Muscle layer of duodenum (tissue), 2 donors: ENCODE data around the gene RARA.

Source experiments
- H3K27ac ChIP-seq: one replicate; pipeline ENCODE4 v1.7.0; 2013; ENCODE audit warnings: mild to moderate bottlenecking, low read length
- H3K27me3 ChIP-seq: one replicate; pipeline ENCODE4 v1.7.0; 2013; ENCODE audit warnings: low read depth, mild to moderate bottlenecking, control low read depth, low read length
- H3K36me3 ChIP-seq, 2 donors: one replicate each; pipeline ENCODE4 v1.7.0; 2013; ENCODE audit warnings: low read length in 2 of 2, control low read depth in 1 of 2, mild to moderate bottlenecking in 1 of 2; ENCODE audit not compliant: insufficient read depth in 2 of 2, control insufficient read depth in 1 of 2
- H3K4me1 ChIP-seq, 2 donors: one replicate each; pipeline ENCODE4 v1.7.0; 2013; ENCODE audit warnings: low read length in 2 of 2, mild to moderate bottlenecking in 2 of 2, control low read depth in 1 of 2, moderate library complexity in 1 of 2; ENCODE audit not compliant: insufficient read depth in 2 of 2, control insufficient read depth in 1 of 2
- H3K4me3 ChIP-seq, 2 donors: one replicate each; pipeline ENCODE4 v1.7.0; 2013; ENCODE audit warnings: low read length in 2 of 2, low read depth in 1 of 2, mild to moderate bottlenecking in 1 of 2
- H3K9me3 ChIP-seq, 2 donors: one replicate each; pipeline ENCODE4 v1.7.0; 2013; ENCODE audit warnings: low read length in 2 of 2, control low read depth in 1 of 2, mild to moderate bottlenecking in 1 of 2; ENCODE audit not compliant: control insufficient read depth in 1 of 2
- donor health status: healthy.

RARA gene

DNA sequence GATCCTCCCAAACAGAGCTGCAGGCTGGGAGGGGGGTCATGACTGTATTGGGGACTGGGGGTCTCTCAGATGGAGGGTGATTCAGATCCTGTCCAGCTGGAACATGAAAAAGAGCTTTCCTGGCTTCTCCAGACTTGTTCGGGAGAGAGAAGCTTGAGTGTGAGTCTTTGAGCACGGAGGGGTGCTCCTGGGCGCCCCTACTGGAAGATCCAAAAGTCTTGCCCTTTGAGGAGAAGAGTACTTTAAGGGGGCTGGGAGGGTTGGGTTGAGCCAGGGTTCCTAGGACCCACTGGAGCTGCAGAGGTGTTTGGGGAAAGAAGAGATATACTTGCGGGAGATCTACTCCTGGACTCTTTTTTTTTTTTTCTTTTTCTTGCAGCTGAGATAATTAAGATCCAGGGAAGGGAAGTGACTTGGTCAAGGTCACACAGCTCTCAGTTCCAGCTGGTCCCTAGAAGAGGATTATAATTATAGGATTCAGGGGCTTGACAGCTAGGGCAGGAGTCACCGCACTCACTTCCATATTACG lies 8.4 kb downstream of the RARA start:
- H3K27me3 ChIP-seq, result no peaks in the 10 kb centered on the region
- H3K4me3 ChIP-seq, result peak overlapping the region; percentile 89 to 94
- H3K4me1 ChIP-seq, result peaks cover 40 to 82% of the 10 kb centered on the region in 2 donors
- H3K9me3 ChIP-seq, result no peaks in the 10 kb centered on the region
- peak overlapping the region; percentile 83 for H3K27ac ChIP-seq
- H3K36me3 ChIP-seq, result peaks cover 0 to 3% of the 10 kb centered on the region in 2 donors

DNA sequence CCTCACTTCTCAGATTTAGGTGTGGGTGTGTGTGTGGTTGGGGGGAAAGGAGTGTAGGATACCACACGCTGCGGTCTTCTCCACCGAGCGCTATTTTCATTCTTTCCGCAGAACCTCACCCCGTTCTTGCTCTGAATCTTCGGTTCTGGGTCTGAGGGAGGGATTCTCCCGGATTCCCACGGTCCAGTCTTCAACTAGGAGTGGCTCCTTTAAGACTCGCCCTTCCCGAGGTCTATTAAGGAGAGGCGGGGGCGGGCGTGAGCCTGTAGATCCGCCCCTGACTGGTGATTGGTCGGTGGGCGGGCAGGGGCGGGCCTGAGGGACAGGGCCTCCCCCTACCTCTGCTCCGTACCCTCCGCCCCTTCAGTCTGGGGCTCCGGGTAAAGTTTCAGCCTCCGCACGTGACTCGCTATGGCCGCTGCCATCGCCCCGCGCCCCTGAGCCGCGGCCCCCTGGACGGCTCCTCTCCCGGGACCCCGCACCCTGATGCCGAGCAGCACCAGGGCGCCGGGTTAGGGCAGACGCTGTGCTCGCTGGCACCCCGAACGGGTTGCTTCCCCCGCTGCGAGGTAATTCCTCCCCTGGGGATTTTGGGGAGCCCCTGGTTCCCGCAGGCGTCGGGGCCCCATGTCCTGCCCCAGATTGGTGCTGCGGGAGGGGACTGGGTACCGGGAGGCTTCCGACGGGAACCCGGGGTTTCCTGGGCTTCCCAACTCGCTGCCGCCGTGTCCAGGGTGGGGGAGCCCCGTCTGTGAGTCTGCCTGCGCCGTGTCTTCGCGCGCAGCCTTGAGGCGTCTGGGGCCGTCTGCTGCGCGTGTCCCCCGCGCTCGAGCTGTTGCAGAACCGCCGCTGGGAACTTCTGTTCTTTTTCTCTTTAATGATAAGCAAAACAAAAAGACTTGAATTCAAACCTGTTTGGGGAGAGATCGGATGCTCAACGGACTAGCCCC lies 9.2 kb downstream of the RARA start:
- H3K4me3 ChIP-seq, result peak overlapping the region; percentile 89 to 94
- H3K27me3 ChIP-seq, result no peaks in the 10 kb centered on the region
- peak overlapping the region; percentile 83 for H3K27ac ChIP-seq
- peaks cover 0 to 10% of the 10 kb centered on the region in 2 donors for H3K36me3 ChIP-seq
- peaks cover 37 to 81% of the 10 kb centered on the region in 2 donors for H3K4me1 ChIP-seq
- no peaks in the 10 kb centered on the region for H3K9me3 ChIP-seq

DNA sequence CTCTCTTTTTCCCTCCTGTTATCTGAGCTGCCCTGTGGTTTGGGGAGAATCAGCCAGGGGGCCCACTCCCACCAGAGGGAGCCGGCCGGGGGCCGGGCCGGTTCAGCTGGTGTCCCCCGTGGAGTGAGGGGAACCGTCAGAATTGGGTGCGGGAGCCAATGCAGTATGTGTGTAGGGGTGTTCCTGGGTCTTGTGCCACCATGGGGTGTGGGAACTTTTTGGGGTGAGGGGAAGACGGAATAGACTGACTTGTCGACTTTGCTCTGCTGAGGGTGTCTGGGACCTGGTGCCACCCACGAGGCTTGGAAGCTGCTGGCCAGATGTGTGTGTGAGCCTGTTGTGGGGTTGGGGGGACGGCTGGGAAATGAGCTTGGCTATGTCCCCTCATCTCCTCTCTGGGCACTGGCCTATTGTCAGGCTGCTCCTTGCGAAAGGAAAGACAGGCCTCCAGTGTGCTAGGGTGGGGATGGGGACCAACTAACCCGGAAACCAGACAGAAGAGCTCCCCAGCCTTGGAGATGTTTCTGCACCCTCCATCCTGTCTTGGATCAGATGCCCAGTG lies 9.9 kb downstream of the RARA start:
- Histone ChIP-seq H3K36me3 (peaks cover 0 to 12% of the 10 kb centered on the region in 2 donors), H3K27me3 (no peaks in the 10 kb centered on the region), H3K9me3 (no peaks in the 10 kb centered on the region), H3K4me1 (peaks cover 41 to 81% of the 10 kb centered on the region in 2 donors), H3K27ac (peak overlapping the region; percentile 83), H3K4me3 (peak overlapping the region; percentile 89 to 94)

GRCh38 chr17:40319651-40320540 lies 10.9 kb downstream of the RARA start:
- Histone ChIP-seq H3K4me3 (peak overlapping the region; percentile 89 to 94), H3K4me1 (peaks cover 48 to 82% of the 10 kb centered on the region in 2 donors), H3K27me3 (no peaks in the 10 kb centered on the region), H3K27ac (peak overlapping the region; percentile 92), H3K36me3 (peaks cover 0 to 12% of the 10 kb centered on the region in 2 donors), H3K9me3 (no peaks in the 10 kb centered on the region)

DNA sequence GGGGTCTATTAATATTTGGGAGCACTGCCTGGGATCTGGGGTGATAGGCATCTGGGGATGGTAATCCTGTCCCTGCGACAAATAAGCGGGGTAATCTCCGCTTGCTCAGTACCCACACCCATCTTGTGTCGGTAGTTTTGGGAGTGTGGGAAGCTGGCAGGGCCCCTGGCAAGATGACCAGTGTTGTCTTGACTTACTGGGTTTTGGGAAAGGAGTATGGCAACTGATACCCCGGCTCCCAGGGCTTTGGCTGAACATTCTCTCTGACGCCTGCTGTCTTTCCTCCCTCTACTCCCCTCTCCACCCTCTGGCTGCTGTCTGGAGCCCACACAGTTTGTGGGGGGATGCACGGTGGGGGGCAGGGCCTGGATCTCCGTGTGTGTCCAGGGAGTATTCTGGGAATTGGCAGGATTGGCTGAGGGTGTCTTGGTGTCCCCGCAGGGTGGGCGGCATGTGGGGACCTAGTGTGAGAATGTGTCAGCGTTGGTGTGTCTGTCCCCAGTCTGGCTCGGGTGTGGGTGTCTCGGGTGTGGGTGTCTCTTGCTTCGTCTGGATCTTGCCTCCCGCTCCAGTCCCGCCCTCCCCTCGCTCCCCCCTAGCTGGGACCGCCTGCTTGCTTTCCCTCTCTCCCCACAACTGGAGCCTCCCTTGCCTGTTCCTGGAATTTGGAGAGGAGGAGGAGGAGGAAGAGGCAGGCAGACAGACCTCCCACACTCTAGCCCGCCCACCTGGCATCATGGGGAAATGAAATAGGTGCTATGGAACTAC lies 12.0 kb downstream of the RARA start:
- Histone ChIP-seq H3K4me1 (peaks cover 41 to 81% of the 10 kb centered on the region in 2 donors), H3K4me3 (peak overlapping the region; percentile 89 to 94), H3K9me3 (no peaks in the 10 kb centered on the region), H3K27ac (peak overlapping the region; percentile 92), H3K36me3 (peaks cover 0 to 12% of the 10 kb centered on the region in 2 donors), H3K27me3 (no peaks in the 10 kb centered on the region)

DNA sequence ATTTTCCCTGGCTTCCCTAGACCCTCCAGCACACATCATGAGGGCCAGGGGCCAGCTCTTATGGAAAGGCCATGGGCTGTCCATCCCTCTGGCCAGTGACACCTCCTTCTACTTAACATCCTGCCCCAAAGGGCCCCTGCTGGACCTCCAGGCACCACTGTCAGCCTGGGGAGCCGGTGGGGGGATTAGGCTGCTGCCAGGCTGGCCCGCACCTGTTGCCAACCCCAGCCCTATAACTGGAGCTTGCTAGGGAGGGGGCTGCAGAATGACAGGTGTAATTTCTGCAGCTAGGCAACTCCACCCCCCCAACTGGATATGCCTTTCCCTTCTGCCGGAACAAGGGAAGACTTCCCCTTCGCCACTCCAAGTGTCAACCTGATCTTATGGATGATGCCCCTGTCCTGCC lies 12.5 kb downstream of the RARA start:
- H3K4me1 ChIP-seq, result peaks cover 46 to 81% of the 10 kb centered on the region in 2 donors

DNA sequence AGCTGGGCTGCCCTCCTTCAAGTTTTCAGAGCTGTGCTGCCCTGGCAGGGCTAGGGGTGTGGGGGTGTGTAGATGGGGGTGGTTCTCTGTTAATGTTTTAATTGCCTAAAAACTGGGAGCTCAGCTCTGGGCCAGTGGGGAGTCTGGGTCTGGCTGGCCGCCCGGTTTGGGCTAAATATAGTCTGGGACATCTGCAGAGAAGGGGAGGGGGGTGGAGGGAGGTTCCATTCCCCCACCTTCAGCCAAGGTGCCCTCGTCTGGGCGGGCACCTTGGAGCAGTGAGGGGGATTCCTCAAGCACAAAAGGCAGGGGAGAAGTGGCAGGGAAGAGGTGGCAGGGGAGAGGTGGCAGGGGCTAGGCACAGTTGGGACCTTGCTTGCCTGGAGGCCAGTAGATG lies 13.0 kb downstream of the RARA start:
- peak overlapping the region; percentile 92 for H3K27ac ChIP-seq
- H3K27me3 ChIP-seq, result no peaks in the 10 kb centered on the region
- H3K4me1 ChIP-seq, result peaks cover 47 to 81% of the 10 kb centered on the region in 2 donors
- peak overlapping the region; percentile 89 to 94 for H3K4me3 ChIP-seq
- no peaks in the 10 kb centered on the region for H3K9me3 ChIP-seq
- peaks cover 0 to 12% of the 10 kb centered on the region in 2 donors for H3K36me3 ChIP-seq

More for the DNA sequence above, 12.5 kb downstream of the RARA start:
- no peaks in the 10 kb centered on the region for H3K27me3 ChIP-seq
- no peaks in the 10 kb centered on the region for H3K9me3 ChIP-seq
- peak overlapping the region; percentile 92 for H3K27ac ChIP-seq
- H3K36me3 ChIP-seq, result peaks cover 0 to 12% of the 10 kb centered on the region in 2 donors
- peak overlapping the region; percentile 89 to 94 for H3K4me3 ChIP-seq

GRCh38 chr17:40322358-40323315 lies 13.7 kb downstream of the RARA start:
- Histone ChIP-seq H3K9me3 (no peaks in the 10 kb centered on the region), H3K36me3 (peaks cover 0 to 12% of the 10 kb centered on the region in 2 donors), H3K4me1 (peaks cover 50 to 81% of the 10 kb centered on the region in 2 donors), H3K4me3 (peak overlapping the region; percentile 89 to 94), H3K27ac (peak overlapping the region; percentile 92), H3K27me3 (no peaks in the 10 kb centered on the region)

- H3K27ac ChIP-seq, result peak overlapping the region; percentile 92
- no peaks in the 10 kb centered on the region for H3K9me3 ChIP-seq
- no peaks in the 10 kb centered on the region for H3K27me3 ChIP-seq
- peak overlapping the region; percentile 89 to 94 for H3K4me3 ChIP-seq
- peaks cover 0 to 12% of the 10 kb centered on the region in 2 donors for H3K36me3 ChIP-seq
- peaks cover 59 to 90% of the 10 kb centered on the region in 2 donors for H3K4me1 ChIP-seq
Measured at GRCh38 chr17:40323391-40324381, 14.7 kb downstream of the RARA start.
